ENCODE data around the gene ZDHHC8. TPM values are rescaled to one million over a fixed set of nuclear protein-coding genes. Genes with fewer than 3 reads are reported as not detected.

The ZDHHC8 gene
- total RNA-seq, 1 donor, result 12.7 TPM

DNA sequence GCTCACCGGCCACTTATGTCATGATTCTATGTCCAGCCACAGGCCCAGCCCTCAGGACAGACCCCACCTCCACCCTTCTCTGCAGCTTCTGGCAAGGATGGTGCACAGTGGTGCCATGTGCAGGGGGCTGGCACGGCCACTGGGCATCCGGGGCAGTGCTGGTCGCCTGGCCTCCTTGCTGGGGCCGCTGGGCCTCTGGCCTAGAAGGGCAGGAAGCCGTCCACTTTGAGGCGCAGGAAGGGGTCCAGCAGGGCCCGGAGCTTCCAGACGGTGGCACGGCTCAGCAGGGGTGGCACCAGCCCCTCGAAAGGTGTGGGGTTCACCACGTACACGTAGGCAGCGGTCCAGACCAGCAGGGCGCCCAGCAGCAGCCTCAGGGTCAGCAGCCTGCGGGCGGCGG, 16.8 kb downstream of the ZDHHC8 start:
- no peak overlapping the region for H3K4me3 ChIP-seq (ENCODE audit: low read depth, low read length)
- DNase-seq (ENCODE audit: low read depth), result no peak
- TF ChIP-seq, protein P1, sequence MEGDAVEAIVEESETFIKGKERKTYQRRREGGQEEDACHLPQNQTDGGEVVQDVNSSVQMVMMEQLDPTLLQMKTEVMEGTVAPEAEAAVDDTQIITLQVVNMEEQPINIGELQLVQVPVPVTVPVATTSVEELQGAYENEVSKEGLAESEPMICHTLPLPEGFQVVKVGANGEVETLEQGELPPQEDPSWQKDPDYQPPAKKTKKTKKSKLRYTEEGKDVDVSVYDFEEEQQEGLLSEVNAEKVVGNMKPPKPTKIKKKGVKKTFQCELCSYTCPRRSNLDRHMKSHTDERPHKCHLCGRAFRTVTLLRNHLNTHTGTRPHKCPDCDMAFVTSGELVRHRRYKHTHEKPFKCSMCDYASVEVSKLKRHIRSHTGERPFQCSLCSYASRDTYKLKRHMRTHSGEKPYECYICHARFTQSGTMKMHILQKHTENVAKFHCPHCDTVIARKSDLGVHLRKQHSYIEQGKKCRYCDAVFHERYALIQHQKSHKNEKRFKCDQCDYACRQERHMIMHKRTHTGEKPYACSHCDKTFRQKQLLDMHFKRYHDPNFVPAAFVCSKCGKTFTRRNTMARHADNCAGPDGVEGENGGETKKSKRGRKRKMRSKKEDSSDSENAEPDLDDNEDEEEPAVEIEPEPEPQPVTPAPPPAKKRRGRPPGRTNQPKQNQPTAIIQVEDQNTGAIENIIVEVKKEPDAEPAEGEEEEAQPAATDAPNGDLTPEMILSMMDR (IDR thresholded peaks at IDR 0.05; ENCODE audit: insufficient read depth, low read length), result no peak

- no peak for DNase-seq (ENCODE audit: low read depth)
- TF ChIP-seq, protein P1 (IDR thresholded peaks at IDR 0.05; ENCODE audit: insufficient read depth, low read length), result no peak
These were observed 17.9 kb downstream of the ZDHHC8 start for GRCh38 chr22:20149257-20150250.

DNA sequence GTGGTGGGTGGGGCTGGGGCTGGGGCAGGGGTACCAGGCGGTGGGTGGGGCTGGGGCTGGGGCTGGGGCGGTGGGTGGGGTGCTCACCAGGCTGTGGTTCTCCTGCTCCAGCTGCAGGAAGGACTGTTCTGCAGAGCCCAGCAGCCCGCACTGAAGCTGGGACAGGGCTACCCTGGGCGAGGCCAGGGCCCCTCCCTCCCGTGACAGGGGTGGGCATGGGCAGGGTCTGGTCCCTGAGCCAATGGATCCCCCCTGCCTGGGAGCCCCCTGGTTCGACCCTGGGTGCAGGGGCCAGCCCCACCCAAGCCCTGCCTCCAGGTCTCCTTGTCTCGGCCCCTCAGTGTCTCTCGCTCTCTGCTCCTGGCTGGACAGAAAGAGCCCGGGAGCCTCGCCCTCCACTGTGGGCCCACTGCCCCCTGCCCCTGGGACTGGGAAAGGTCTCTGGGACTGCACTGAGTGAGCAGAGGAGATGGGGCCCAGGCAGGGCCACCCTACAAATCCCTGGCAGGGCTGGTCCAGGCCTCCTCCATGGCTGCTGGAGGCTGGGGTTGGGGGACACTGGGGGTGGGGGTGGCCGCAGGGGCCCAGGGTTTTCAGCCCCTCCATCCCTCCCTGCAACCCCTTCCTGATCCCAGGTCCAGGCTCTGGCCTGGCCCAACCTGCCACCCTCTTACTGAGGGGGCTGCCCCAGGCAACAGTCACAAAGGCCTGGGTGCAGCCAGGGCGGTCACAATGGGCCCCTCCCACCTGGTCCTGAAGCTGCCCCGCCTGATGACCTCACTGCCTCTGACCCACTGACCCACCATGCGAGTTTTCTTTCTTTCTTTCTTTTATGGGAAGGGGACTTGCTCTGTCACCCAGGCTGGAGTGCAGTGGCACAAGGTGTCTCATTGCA, 19.0 kb downstream of the ZDHHC8 start, which contains the start of gene CCDC188:
Gene CCDC188 (minus strand): TSS at position 675 of the 895 bp plus-strand sequence. CDS start 69 bp downstream, at position 606.
- no peak within 1 kb of the TSS for H3K4me3 ChIP-seq (ENCODE audit: low read depth, low read length)
- no peak for DNase-seq (ENCODE audit: low read depth)
- TF ChIP-seq, protein P1 (IDR thresholded peaks at IDR 0.05; ENCODE audit: insufficient read depth, low read length), result no peak

More at GRCh38 chr22:20149257-20150250, 17.9 kb downstream of the ZDHHC8 start:
- H3K4me3 ChIP-seq (ENCODE audit: low read depth, low read length), result no peak overlapping the region

DNA sequence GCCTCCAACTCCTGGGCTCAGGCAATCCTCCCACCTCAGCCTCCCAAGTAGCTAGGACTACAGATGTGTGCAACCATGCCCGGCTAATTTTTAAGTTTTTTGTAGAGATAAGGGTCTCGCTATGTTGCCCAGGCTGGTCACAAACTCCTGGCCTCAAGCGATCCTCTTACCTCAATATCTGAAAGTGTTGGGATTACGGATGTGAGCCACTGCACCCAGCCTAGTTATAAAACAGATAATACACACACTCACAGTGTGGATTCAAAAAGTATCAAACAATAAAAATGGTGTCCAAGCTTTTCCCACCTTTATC, 19.6 kb downstream of the ZDHHC8 start:
- no peak for DNase-seq (ENCODE audit: low read depth)
- TF ChIP-seq, protein P1 (IDR thresholded peaks at IDR 0.05; ENCODE audit: insufficient read depth, low read length), result no peak
- H3K4me3 ChIP-seq (ENCODE audit: low read depth, low read length), result no peak overlapping the region

DNA sequence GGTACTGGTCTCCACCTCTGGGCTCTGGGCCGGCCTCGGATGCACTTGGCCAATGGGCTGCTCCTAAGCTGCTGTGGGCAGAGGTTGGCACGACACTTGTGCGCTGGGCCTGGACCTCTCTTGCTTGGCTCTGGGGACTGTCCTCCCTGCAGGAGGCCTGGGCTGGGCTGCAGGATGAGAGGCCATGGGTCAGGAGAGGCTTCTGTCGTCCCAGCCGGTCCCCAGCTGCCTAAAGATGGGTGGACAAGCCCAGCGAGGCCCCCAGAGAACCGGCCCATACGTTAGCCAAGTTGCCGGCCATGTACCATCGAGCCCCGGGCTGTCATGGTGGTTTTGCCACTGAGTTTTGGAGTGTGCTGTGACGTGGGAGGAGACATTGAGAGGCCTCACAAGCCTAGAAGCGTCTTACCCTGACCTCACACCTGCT, 20.9 kb downstream of the ZDHHC8 start:
- TF ChIP-seq, protein P1 (IDR thresholded peaks at IDR 0.05; ENCODE audit: insufficient read depth, low read length), result no peak
- H3K4me3 ChIP-seq (ENCODE audit: low read depth, low read length), result no peak overlapping the region
- no peak for DNase-seq (ENCODE audit: low read depth)

GRCh38 chr22:20153945-20154344, 22.3 kb downstream of the ZDHHC8 start:
- no peak overlapping the region for H3K4me3 ChIP-seq (ENCODE audit: low read depth, low read length)
- TF ChIP-seq, protein P1 (IDR thresholded peaks at IDR 0.05; ENCODE audit: insufficient read depth, low read length), result no peak
- DNase-seq (ENCODE audit: low read depth), result no peak

Measured in fibroblast of the aortic adventitia (primary cell).